ENCODE results near the gene MIER3. TPM values are rescaled to one million over a fixed set of nuclear protein-coding genes. Genes with fewer than 3 reads are reported as not detected.

The MIER3 gene
- polyA plus RNA-seq, 3 donors, result 36.9 to 39.4 (median 37.5) TPM

DNA sequence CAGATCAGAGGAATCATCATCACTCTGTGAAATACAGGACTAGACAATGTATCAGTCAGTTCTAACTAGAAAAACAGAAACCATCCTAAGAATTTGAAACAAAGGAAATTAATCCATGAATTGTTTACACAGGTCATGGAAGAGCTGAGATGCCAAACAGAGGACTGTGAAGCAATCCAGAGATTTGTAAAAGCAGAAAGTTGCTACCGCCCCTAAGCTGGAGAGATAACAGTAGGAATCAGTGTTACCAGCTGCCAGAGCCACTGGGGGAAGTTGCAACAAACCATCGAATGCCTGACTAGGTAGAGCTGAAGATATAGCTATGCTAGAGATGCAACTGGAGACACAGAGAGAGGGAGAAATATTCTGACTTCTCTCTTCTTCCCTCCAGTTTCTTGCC is 10.4 kb upstream of the MIER3 start:
- DNase-seq (ENCODE audit: low read depth in 3 of 3, low spot score in 2 of 3), result no peak

DNA sequence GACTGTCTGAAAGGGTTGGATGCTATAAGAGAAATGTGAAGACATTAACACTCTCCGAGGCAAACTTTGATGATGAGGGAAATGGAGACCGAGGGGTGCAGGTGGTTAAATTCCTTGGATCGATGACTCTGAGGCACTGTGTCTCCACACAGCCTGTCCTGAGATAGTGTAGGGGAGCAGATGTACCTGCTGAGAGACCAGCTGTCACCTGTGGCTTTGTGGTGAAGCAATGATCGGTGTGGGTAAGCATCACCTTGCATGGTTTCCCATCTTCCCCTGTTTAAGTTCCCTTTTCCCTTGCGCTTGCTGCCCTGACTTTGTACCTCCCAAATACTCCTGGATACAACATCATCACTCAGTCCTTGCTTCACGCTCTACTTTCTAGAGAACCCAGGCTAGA is 9.8 kb upstream of the MIER3 start:
- DNase-seq (ENCODE audit: low read depth in 3 of 3, low spot score in 2 of 3), result no peak

- no peak for DNase-seq (ENCODE audit: low read depth in 3 of 3, low spot score in 2 of 3)
Measured at GRCh38 chr5:56959326-56959725, 7.4 kb upstream of the MIER3 start.

- no peak for DNase-seq (ENCODE audit: low read depth in 3 of 3, low spot score in 2 of 3)
Measured at GRCh38 chr5:56958595-56958994, 6.7 kb upstream of the MIER3 start.

DNA sequence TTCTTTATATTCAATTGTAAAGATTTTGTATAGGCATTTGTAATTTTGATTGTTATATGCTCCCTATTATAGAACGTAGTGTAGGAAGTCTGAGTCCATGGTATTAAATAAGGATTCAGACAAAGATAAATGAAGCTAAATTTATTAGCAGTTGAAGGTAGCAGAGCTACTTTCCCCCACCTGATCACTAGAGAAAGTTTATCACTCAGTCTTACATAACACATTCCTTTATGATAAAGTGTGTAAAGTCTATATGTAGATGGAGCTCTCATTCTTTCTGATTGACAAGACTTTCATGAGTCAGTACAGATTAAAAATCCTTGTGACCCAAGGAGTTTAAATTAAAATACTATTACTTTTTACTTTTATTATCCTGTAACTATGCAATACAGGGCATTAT is 2.3 kb upstream of the MIER3 start:
- no peak for DNase-seq (ENCODE audit: low read depth in 3 of 3, low spot score in 2 of 3)

DNA sequence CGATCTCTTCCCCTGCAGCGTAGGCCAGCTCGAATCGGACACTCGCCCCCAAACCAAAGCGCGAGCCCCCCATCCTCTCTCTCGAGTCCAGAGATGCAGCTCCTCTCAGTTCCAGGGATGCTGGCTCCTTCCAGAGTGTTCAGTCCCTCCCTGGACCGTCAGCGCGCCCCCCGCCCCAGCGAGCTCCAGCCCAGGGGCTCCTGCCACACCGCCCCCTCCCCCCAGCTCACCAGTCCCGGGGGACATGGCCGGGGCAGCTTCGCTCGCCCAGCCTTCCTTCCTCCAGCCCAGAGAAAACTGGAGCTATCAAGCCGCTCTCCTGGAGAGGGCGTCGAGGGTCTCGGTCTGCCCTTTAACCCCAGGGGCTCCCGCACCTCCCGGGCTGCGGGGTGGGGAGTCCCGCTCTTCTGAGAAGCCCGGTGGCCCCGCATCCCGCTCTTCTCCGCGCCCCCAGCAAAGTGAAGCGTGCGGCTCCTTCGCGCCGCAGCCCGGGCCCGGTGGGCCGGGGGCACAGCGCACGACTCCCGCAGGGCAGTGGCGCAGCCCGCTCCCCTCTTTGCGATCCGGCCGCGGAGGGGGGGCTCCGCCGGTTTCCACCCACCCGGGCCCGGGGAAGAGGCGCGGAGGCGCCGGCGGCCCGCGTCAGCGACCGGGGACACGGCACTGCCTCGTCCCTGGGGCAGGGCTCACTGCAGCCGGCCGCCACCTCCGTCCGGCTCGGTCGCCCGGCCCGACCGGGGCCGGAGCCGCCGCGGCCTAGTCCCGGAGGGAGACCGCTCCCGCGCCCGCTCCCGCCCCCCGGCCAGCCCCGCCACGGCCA is 587 bp downstream of the MIER3 start:
- DNase-seq (ENCODE audit: low read depth in 3 of 3, low spot score in 2 of 3), result peak in 2 of 3 donors; percentile 17 to 32

DNA sequence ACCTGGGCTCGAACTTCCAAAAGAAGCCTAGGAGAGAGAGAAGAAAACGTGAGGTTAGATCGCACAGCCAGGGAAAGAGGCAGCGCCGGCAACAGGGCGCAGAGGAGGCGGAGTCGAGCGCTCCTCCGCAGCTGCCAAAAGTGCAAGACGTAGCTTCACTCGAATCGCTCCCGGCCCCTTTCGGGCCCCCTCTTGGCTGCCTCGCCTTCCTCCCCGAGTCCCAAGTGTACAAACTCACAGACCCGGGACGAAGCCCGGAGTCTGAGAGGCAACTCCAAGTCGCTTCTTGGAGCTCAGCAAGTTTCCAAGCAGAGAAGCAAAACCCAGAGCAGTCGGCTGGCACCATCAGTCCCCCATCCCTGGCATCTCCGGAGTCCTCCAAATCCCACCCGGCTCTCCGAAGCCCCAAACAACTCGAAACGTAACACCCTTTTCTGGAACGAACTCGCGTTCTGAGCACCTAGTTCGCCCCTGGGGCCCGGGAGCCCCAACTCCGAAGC is 1.2 kb downstream of the MIER3 start:
- DNase-seq (ENCODE audit: low read depth in 3 of 3, low spot score in 2 of 3), result peak; percentile 61 to 67 (median 65)

GRCh38 chr5:56947052-56947451 is 4.9 kb downstream of the MIER3 start:
- DNase-seq (ENCODE audit: low read depth in 3 of 3, low spot score in 2 of 3), result no peak

GRCh38 chr5:56941981-56942380 is 9.9 kb downstream of the MIER3 start:
- DNase-seq (ENCODE audit: low read depth in 3 of 3, low spot score in 2 of 3), result no peak

DNA sequence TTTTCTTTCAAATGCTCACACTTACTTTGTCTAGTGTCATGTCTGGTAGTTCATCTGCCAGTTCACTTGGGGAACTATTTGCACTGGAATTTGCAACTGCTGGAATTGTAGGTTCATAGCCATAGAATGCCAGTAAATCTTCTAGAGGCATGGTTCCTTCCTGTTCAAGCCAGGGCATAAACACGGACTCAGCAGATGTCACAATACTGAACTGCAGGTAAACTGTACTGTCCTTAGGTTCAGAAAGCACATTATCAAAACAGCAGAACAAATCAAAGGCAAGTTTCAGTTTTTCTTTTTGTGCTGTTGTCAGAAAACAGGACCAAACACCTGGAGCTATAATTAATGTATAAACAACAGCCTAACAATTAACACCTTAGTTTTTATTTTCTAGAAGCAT is 13.1 kb downstream of the MIER3 start:
- no peak for DNase-seq (ENCODE audit: low read depth in 3 of 3, low spot score in 2 of 3)

DNA sequence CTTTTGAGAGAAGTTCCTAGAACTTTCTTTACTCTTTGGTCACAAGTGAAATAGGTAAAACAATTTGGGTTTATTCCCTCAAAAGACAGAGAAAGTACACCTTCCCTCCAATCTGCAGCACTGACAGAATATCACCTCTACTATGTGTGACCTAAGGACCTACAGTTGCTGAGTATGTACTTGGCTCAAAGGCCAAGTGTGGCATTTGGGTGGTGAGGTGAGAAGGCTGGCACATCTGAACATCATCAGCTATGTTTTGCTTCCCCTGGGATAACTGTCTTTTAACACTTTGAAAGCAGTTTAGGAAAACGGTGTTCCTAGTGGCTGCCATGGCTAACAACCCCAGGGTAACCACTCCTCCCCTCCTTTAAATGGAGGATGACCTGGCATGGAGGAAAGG is 17.6 kb downstream of the MIER3 start:
- no peak for DNase-seq (ENCODE audit: low read depth in 3 of 3, low spot score in 2 of 3)

DNA sequence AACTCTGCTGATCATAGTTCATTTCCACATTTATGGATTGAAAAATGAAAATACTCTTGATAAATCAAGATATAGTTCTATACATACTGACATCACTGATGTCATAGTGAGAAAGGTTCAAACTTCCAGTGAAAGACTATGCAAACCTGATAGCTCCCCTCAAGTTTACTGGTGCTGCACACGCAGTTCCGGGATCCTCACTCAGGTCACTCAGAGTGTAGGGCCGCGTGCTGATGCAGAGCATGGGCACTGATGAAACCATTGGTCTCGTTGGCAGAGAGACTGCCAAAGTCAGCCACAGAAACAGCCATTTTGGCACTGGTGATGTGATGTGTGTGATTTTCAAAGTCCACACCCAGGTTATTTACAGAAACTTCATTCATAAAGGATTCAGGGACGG is 29.0 kb downstream of the MIER3 start:
- DNase-seq (ENCODE audit: low read depth in 3 of 3, low spot score in 2 of 3), result no peak

- DNase-seq (ENCODE audit: low read depth in 3 of 3, low spot score in 2 of 3), result no peak
Measured at GRCh38 chr5:56919942-56920662, 31.8 kb downstream of the MIER3 start.

DNA sequence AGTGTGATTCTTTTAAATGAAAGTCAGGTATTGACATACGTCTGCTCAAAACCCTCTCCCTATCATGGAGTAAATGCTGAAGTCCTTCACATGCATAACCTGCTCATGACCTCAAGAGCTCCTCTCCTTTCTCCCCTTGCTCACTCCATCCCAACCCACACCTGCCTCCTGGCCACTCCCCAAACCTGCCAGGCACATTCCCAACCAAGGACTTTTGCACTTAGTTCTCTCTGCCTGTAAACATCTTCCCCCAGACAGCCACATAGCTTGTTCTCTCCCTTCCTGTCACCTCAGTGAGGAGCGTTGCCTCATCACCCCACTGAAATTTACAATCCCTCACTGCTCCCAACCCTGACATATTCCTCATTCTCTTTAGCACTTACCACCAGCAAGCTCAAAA is 33.9 kb downstream of the MIER3 start:
- no peak for DNase-seq (ENCODE audit: low read depth in 3 of 3, low spot score in 2 of 3)

DNA sequence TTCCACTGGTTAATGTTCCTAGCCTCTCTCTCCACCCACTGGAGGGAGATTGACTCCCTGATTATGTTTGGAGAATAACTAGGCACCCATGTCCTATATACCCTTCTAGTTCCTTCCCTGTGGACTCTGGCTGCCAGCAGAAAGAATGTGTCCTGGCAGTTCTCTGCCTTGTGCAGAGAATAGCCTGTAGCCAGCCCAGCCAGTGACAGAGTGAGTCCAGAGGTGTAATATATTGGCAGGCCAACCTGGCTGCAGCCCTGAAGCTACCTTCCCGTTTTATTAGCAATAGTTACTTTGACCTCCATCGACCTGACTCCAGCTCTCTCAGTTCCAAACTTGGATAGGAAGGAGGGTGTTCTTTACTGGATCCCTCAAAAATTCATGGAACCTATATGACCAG is 34.4 kb downstream of the MIER3 start:
- no peak for DNase-seq (ENCODE audit: low read depth in 3 of 3, low spot score in 2 of 3)

- DNase-seq (ENCODE audit: low read depth in 3 of 3, low spot score in 2 of 3), result no peak
Measured at GRCh38 chr5:56914678-56915077, 37.2 kb downstream of the MIER3 start.

DNA sequence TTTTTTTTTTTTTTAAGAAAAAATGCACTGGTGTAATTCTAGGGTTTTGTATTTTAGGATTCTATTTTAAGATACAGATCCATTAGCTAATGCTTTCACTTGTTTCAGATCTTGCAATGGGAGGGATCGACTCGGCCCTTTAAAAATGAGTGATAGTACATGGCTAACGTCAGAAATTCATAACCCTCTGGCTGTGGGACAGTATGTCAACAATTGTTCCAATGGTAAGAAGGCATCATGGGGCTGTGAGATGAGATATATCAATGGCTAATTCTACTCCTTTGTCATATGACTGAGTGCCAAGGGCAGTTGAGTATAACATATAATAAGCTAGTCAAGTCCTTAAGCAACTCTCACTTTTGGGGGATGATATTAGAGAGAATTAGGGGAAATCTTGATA is 38.2 kb downstream of the MIER3 start:
- no peak for DNase-seq (ENCODE audit: low read depth in 3 of 3, low spot score in 2 of 3)

- DNase-seq (ENCODE audit: low read depth in 3 of 3, low spot score in 2 of 3), result peak; percentile 17 to 83 (median 41)
Measured at GRCh38 chr5:56910210-56910965, 41.5 kb downstream of the MIER3 start.

DNA sequence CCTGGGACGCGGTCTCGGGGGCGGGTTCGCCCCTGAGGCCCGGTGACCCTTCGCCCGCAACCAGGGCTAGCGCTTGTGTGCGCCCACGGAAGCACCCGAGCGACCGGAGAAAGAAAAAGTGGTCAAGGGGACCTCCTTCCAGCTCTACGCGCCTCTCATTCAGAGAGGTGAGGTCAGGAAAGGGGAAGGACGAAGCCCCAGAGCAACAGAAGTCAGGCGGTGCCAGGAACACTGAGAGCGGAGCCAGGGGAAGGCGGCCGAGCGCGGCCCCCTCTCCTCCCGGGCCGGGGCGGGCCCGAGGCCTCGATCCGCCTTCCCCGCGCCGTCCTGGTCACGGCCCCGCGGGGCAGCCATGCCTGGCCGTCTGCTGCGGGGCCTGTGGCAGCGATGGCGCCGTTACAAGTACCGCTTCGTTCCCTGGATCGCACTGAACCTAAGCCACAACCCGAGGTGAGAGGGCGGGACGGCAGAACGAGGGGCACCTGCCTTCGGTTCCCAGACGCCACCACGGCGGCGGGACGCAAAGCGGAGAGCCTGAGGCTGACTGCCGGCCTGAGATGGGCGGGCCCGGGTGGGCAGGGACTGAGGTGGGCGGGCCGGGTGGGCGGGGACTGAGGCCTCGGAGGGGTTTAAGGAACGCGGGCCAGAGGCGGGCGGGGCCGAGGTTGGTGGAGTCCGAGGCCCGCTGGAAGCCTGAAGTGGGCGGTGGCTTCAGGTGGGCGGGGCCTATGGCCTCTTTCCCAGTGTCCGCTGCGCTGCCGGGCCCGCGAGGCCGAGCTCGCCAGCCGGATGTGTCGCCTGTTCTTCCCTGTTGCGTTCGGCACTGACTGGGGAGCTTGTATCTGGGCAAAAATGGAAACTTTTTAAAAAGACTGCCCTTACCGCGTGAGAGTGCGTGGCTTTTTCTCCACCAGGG is 42.4 kb downstream of the MIER3 start, which contains the start of gene SETD9:
TSS of gene SETD9 (plus strand) at position 303 of the 916 bp plus-strand sequence. CDS start at position 353, 50 bp downstream.
- DNase-seq (ENCODE audit: low read depth in 3 of 3, low spot score in 2 of 3), result peak; percentile 91 to 94 (median 93)

- no peak for DNase-seq (ENCODE audit: low read depth in 3 of 3, low spot score in 2 of 3)
Measured at GRCh38 chr5:56908942-56909293, 43.0 kb downstream of the MIER3 start.

All from right renal cortex interstitium (tissue), 3 donors.